ENCODE data around the gene MAP3K6. TPM values are rescaled to one million over a fixed set of nuclear protein-coding genes. Genes with fewer than 3 reads are reported as not detected.

The MAP3K6 gene
- total RNA-seq, 3 donors from 2014 or later: 18.5 to 38.5 (median 28.5) TPM

DNA sequence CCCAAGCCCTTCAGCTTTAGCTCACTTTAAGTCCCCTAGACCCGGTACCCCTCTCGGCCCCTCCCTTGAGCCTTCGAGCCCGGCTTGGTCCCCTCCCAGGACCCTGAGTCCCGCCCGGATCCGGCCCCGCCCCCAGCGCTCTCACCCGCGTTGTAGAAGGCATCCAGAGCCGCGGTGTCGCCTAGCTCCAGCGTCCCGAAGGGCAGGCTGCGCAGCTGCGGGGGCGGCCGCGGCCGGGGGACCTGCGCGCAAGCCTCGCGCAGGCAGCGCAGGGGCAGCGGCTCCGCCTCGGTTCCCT, 699 bp downstream of the MAP3K6 start:
- Histone ChIP-seq H3K4me1 (ENCODE audit: low read depth) (peaks cover 7% of the 10 kb centered on the region), H3K4me3 (peak overlapping the region; percentile 22), H3K36me3 (ENCODE audit: low read depth) (no peaks in the 10 kb centered on the region), H3K9me3 (no peaks in the 10 kb centered on the region)
- ATAC-seq: peak; percentile 59
- TF ChIP-seq, protein P1, sequence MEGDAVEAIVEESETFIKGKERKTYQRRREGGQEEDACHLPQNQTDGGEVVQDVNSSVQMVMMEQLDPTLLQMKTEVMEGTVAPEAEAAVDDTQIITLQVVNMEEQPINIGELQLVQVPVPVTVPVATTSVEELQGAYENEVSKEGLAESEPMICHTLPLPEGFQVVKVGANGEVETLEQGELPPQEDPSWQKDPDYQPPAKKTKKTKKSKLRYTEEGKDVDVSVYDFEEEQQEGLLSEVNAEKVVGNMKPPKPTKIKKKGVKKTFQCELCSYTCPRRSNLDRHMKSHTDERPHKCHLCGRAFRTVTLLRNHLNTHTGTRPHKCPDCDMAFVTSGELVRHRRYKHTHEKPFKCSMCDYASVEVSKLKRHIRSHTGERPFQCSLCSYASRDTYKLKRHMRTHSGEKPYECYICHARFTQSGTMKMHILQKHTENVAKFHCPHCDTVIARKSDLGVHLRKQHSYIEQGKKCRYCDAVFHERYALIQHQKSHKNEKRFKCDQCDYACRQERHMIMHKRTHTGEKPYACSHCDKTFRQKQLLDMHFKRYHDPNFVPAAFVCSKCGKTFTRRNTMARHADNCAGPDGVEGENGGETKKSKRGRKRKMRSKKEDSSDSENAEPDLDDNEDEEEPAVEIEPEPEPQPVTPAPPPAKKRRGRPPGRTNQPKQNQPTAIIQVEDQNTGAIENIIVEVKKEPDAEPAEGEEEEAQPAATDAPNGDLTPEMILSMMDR (IDR thresholded peaks at IDR 0.05): no peak
- intact Hi-C loops (cut with DNase I, micrococcal nuclease): no loop called here
- DNase-seq: peak; percentile 86 to 92 (median 90)

DNA sequence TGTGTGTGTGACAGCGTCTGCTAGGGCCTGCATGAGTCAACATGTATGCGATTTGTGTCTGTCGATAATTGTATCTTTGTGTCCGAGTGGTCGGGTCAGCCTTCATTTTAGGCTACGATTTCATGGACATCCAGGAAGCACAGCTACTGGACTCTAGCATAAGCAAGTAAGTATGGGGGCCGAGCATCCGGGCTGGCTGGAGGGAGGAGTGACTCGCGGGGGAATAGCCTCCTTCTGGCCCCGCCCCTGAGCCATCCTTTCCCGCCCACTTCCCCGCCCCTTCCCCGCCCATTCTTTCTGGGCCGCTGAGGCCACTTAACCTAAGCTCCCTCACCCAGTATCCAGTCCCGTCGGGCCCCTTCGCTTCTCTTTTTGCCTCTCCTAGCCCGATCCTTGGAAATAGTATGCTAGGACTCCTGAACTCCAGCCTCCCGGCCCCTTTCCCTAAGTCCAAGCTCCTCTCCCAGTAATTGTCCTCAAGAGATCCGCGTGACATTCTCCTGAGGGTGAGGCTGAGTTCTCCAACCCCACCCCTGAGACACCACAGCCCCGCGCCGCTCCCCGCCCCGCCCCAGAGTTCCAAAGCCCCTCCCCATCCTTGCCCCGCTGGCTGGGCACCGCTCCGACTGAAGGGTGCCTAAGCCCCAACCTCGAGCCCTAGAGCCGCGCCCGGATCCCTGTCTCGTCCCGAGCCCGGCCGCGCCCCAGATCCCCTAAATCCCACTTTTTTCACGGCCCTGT, 1.2 kb downstream of the MAP3K6 start:
- H3K36me3 ChIP-seq (ENCODE audit: low read depth): no peaks in the 10 kb centered on the region
- intact Hi-C loops (cut with DNase I, micrococcal nuclease): no loop called here
- H3K4me1 ChIP-seq (ENCODE audit: low read depth): peaks cover 7% of the 10 kb centered on the region
- ATAC-seq (peak; percentile 80), DNase-seq (peak; percentile 91 to 94 (median 93))
- TF ChIP-seq, protein P1 (IDR thresholded peaks at IDR 0.05): no peak
- no peaks in the 10 kb centered on the region for H3K9me3 ChIP-seq
- H3K4me3 ChIP-seq: peak overlapping the region; percentile 22

DNA sequence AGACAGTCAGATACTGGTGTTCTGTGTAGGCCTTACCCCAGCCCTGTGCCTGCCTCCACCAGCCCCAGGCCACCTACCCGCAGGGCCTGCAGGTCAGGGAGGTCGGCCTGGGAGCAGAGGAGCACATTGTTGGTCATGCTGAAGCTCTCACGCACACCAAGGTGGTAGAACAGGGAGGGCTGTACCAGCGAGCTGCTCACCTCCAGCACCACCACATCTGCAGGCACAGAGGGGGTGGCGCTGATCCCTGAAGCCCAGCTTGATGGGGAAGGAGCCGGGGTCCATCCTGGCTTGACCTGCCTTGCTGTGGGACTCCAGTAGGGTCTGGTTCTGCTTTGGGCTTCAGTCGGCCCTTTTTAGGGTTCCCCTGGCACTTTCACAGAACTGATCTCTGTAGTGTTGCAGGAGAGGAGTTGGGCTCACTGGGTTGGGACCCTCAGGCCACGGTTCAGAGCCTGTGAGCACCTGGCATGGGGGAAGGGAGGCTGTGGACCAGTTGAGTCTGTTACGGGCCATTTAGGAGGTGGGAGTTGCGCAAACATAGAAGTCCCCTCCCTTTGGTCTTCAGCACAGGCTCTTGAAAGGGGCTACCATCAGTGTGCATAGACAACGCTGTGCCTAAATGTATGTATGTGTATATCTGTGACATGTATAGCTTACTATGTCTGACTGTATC, 1.9 kb downstream of the MAP3K6 start:
- no peak overlapping the region for H3K4me3 ChIP-seq
- no peak for DNase-seq

GRCh38 chr1:27363766-27364695, 2.7 kb downstream of the MAP3K6 start:
- no peak for DNase-seq
- Histone ChIP-seq H3K4me1 (ENCODE audit: low read depth) (peaks cover 7% of the 10 kb centered on the region), H3K36me3 (ENCODE audit: low read depth) (no peaks in the 10 kb centered on the region), H3K9me3 (no peaks in the 10 kb centered on the region), H3K4me3 (no peak overlapping the region)
- intact Hi-C loops (cut with DNase I, micrococcal nuclease): no loop called here
- TF ChIP-seq, protein P1 (IDR thresholded peaks at IDR 0.05): no peak
- no peak for ATAC-seq

More for the DNA sequence above, 1.9 kb downstream of the MAP3K6 start:
- peaks cover 7% of the 10 kb centered on the region for H3K4me1 ChIP-seq (ENCODE audit: low read depth)
- no peaks in the 10 kb centered on the region for H3K9me3 ChIP-seq
- intact Hi-C loops (cut with DNase I, micrococcal nuclease): no loop called here
- TF ChIP-seq, protein P1 (IDR thresholded peaks at IDR 0.05): no peak
- no peak for ATAC-seq
- H3K36me3 ChIP-seq (ENCODE audit: low read depth): no peaks in the 10 kb centered on the region

DNA sequence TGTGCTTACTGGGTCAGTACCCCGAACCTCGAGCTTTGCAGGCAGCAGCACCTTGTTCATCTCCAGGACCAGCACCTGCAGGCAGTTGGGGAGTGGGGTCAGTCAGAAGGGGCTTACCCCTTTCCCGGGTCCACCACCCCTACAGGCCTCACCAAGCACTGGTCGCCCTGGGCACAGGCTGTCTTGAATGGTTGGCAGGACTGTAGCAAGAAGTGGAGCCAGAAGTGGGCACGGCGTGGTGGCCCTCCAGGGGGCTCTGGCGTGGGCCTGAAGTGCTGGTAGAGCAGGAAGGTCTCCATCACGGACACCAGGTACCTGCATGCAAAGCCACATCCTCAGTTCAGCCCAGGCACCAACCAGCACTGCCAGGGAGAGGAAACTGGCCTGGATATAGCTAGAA, 5.2 kb downstream of the MAP3K6 start:
- no peak for DNase-seq
- TF ChIP-seq, protein P1 (IDR thresholded peaks at IDR 0.05): no peak
- Histone ChIP-seq H3K9me3 (no peaks in the 10 kb centered on the region), H3K4me3 (no peak overlapping the region), H3K4me1 (ENCODE audit: low read depth) (peaks cover 9% of the 10 kb centered on the region), H3K36me3 (ENCODE audit: low read depth) (no peaks in the 10 kb centered on the region)
- intact Hi-C loops (cut with DNase I, micrococcal nuclease): no loop called here
- ATAC-seq: no peak

Measured in mucosa of descending colon (tissue), 3 donors.